Activated CD4-positive, CD25-positive, alpha-beta regulatory T cell treated with anti-CD3 and anti-CD28 coated beads, Interleukin-2, amount 50 U/mL, for 72 hours (primary cell): Measurements from ENCODE around the gene SYT2.
"Not testable (repeated sequence)": the region's sequence is repeated elsewhere in the genome, so short reads cannot be mapped to it uniquely, and the experiment has no call there.

ENCODE experiments used
- DNase-seq: peaks from one replicate; pipeline ENCODE4 v3.0.0; 2021

SYT2 gene

GRCh38 chr1:202620036-202620435 lies 90.2 kb downstream of the SYT2 start:
- DNase-seq, result not testable (repeated sequence)

- DNase-seq, result no peak
Measured at GRCh38 chr1:202619505-202619904, 90.7 kb downstream of the SYT2 start.

- not testable (repeated sequence) for DNase-seq
Measured at GRCh38 chr1:202619012-202619411, 91.2 kb downstream of the SYT2 start.

GRCh38 chr1:202616355-202616915 lies 93.8 kb downstream of the SYT2 start:
- no peak for DNase-seq

GRCh38 chr1:202615501-202616354 lies 94.5 kb downstream of the SYT2 start:
- peak; percentile 21 for DNase-seq

- not testable (repeated sequence) for DNase-seq
Measured at GRCh38 chr1:202615208-202615500, 95.1 kb downstream of the SYT2 start.

- not testable (repeated sequence) for DNase-seq
Measured at GRCh38 chr1:202614363-202615207, 95.7 kb downstream of the SYT2 start.

DNA sequence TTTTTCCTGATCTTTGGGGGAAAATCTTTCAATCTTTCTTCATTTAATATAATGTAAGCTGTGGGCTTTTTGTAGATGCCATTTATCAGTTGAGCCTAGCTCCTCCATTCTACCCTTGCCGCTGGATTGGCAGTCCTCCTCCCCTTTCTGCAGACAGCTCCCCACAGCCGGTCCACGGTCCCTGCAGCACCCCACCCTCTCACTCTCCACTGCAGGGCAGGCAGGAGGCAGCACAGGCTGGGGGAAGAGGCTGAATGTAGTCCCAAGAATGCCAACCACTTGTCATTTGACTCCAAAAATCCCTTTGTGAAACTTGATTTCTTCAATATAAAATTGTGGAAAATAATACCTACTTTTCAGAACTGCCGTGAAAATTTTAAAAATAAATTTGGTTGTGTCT lies 96.7 kb downstream of the SYT2 start:
- DNase-seq, result peak; percentile 8

DNA sequence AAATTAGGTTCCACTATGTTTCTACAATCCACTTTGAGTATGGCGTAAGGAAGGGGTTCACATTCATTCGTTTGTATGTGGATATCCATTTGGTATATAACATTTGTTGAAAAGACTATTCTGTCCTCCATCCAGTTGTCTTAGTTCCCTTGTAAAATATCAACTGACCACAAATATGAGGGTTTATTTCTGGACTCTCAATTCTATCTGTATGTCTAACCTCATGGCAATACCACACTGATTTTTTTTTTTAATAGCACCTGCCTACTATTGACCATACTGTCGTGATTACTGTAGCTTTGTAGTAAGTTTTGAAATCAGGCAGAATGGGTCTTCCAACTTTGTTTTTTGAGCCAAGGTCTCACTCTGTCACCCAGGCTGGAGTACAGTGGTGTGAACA lies 98.2 kb downstream of the SYT2 start:
- DNase-seq, result not testable (repeated sequence)

DNA sequence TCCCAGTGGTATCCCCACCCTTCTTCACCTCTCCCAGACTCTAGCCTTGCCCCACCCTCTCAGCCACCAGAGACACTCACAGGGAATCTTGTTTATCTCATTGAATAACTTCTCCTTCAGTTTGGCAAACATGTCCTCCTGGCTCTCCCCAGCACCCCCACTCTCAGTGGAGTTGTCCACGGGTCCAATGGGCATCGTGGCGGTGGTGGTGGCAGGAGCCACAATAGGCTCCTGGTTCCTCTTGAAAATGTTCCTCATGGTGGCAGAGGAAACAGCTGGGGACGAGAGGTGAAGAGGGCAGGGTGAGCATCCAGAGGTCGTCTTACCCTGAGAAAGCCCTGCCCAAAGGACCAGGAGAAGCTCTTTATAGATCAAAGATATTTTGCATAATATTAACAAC lies 104.7 kb downstream of the SYT2 start:
- DNase-seq, result no peak

DNA sequence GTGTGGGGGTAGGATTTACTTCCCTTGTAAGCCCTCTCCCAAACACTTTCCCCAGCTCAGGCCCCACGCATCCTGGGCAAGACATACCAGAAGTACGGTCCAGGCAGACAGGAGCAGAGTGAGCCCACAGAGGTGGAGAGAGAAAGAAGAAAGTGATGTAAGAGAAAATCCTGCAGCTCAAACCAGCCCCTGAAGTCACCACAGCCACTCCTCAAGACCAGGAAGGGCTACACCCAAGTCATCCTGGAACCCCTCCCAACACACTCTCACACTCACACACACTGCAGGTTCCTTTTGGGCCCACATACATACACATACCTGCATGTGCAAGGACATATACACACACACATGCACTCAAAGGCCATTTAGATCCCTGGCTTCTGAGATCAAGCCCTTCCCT lies 106.8 kb downstream of the SYT2 start:
- no peak for DNase-seq

- no peak for DNase-seq
Measured at GRCh38 chr1:202600432-202601041, 109.7 kb downstream of the SYT2 start.

DNA sequence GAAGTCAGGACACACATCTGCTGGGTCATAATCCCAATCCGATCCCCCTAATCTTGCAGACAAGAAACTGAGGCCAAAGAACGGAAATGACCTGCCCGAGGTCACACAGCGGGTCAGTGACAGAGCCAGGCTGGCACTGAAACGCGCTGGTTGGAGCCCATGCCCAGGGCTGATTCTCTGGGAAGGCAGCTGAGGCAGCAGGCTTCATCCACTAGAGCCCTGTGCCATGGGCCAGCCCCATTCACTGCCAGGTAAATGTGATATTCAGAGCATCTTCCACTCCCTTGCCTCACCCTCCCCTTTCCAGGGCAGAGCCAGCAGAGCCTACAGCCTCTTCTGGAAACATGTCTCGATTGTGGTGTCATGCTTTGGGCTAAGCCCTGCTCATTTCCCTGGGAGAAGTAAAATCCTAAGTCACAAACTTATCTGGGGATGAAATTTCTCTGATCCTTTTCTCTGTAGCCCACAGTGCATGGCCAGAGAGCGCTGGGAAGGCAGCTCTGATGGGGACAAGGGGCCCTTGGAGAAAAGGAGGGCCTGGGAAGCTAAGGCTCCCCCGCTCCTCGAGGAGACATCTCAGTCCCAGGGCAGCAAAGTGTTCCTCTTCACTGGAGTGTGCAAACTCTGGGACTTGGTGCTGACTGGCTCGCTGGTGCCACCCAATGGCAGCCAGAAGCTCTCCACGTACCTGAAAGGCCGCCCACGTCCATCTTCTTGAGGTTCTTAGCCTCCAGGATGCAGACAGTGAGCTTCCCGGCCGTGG lies 110.4 kb downstream of the SYT2 start:
- DNase-seq, result no peak

DNA sequence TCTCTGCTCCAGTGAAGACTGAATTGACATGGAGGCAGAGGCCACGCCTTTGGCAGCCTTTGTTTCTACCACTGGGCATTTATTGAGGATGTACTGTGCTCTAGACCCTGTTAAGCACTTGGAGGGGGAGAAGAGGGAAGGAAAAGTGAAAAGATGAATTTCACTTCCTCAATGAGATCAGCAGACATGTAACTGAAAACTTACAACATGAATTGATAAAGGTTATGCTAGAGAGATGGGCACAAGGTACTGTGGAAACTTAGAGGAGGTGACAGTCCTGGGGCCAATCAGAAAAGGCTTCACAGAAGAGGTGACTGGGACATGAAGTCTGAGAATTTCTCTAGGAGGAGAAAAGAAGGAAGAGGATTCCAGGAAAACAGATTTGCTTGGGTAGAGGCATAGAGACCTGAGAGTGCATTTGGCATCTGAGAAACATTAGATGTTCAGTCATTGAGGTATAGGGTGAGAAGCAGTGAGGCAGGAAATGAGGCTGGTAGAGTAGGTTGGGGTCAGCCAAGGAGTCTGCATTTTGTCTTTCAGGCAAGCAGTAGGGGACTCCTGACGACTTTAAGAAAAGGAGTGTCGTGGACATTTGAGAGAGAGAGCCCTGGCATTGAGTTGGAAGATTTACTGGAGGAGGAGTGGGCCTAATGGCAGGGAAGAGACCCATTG lies 113.0 kb downstream of the SYT2 start:
- DNase-seq, result no peak

GRCh38 chr1:202596638-202597037 lies 113.6 kb downstream of the SYT2 start:
- DNase-seq, result no peak

- DNase-seq, result no peak
Measured at GRCh38 chr1:202593845-202594244, 116.4 kb downstream of the SYT2 start.

DNA sequence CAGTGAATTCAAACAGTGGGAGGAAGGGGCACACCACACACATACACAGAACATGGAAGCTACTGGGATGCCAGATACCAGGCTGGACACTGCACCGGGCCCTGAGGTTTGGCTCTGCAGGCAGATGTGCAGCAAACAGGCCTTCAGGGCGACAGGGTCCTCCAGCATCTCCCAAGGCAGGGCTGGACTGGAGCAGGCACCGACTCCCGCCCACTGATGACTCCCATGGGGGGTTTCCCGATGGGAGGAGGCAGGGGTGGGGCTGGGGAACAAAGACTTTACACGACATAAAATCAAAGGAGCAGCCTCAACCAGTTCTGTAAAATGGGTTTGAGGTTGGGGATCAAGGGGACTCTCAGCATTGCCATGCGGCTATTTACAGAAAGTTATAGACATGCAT lies 118.1 kb downstream of the SYT2 start:
- DNase-seq, result no peak

DNA sequence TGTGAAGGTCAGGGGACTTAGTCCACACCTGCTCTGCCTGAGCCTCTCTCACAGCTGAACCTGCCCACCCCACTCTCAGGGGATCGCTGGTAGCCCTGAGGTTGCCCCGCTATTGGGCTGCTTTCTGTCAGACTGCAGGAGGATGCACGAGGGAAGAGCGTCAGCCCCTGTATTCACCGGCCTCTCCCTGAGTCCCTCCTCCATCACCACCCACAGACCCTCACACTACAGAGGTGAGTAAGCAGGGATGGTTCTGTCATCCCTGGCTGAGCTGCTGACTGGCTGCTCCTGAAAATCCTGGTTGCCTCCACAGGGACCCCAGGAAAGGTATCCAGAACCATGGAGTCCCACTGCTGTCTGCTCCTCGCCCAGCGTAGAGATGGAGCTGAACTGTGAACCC lies 118.7 kb downstream of the SYT2 start:
- no peak for DNase-seq

GRCh38 chr1:202590975-202591411 lies 119.3 kb downstream of the SYT2 start:
- no peak for DNase-seq

- DNase-seq, result no peak
Measured at GRCh38 chr1:202590126-202590525, 120.1 kb downstream of the SYT2 start.

GRCh38 chr1:202589190-202589930 lies 120.9 kb downstream of the SYT2 start:
- no peak for DNase-seq
